Fibroblast of lung (primary cell): Measurements from ENCODE around the gene MS4A15.

Experiments used
- EZH2 ChIP-seq: IDR thresholded peaks from 2 replicates; pipeline ENCODE4 v1.5.1; 2012; ENCODE audit warnings: low read length, control low read depth, mild to moderate bottlenecking; ENCODE audit errors: missing control alignments
- TF ChIP-seq, protein P1 (sequence below), 2 donors: IDR thresholded peaks in 1 of 2; conservative IDR thresholded peaks in 1 of 2; 1 replicate in 1 of 2; 2 replicates in 1 of 2; pipeline ENCODE4 v1.5.1; 2011 to 2012; ENCODE audit warnings: low read length in 2 of 2, control low read depth in 1 of 2, inconsistent platforms in 1 of 2, low read depth in 1 of 2, mild to moderate bottlenecking in 1 of 2

DNA sequence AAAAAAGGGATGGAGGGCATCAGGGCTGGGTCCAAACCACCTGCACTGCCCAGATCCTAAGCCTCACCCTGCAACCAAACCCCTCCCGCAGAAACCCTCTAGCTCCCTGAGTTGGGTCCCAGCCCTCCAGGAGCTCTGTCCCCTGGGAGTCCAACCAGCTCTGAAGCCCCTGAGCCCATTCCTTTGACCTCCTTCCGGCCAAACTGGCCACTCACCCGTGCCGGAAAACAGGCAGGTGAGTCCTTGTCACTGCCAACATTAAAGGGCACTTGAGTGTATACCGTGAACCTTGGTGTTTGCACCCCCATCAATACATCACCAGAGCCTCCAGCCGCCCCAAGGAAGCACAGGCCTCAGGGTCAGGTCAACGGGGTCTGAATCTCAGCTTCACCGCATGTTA is 11.5 kb downstream of the MS4A15 start:
- TF ChIP-seq, protein P1, sequence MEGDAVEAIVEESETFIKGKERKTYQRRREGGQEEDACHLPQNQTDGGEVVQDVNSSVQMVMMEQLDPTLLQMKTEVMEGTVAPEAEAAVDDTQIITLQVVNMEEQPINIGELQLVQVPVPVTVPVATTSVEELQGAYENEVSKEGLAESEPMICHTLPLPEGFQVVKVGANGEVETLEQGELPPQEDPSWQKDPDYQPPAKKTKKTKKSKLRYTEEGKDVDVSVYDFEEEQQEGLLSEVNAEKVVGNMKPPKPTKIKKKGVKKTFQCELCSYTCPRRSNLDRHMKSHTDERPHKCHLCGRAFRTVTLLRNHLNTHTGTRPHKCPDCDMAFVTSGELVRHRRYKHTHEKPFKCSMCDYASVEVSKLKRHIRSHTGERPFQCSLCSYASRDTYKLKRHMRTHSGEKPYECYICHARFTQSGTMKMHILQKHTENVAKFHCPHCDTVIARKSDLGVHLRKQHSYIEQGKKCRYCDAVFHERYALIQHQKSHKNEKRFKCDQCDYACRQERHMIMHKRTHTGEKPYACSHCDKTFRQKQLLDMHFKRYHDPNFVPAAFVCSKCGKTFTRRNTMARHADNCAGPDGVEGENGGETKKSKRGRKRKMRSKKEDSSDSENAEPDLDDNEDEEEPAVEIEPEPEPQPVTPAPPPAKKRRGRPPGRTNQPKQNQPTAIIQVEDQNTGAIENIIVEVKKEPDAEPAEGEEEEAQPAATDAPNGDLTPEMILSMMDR (conservative IDR thresholded peaks at IDR 0.05 in 1 of 2, IDR thresholded peaks at IDR 0.05 in 1 of 2; ENCODE audit: low read depth in 1 of 2, low read length in 2 of 2) = no peak
- no peak for TF ChIP-seq EZH2
